Measurements from ENCODE around the gene SERPINA12. TPM values are rescaled to one million over a fixed set of nuclear protein-coding genes. Genes with fewer than 3 reads are reported as not detected.

Gene SERPINA12
- polyA plus RNA-seq, 1 donor from 2014 or later: not detected

DNA sequence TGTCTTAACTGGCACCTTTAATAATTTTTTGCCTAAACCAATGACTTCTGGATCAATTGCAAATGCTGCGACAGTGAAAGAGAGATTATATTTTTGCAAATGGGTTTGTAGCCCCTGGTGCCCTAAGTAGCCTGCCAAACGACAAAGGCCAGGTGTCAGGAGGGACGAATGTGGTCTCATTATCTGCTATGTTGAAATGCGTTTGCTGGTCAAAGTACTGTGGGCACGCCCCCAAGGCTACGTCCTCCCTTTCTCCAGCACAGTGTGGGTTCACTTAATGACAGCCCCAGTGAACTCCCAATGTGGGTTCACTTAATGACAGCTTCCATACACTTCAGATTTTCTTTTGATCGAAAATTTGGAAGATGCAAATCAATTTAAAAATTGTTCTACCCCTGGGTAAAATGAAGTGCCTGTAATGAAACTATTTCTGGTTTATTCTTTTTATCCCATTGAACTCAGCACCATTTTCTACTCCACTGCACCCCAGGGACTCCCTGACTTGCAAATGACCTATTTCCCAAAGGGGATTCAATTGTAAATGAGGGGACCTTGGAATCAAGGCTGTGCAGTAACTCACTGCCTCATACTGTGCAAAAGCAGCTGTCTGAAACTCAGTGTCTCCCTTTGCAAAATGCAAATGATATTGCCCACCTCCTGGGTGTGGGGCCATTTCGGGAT lies 58.0 kb downstream of the SERPINA12 start:
- H3K9ac ChIP-seq (ENCODE audit: low read length): no peak overlapping the region
- TF ChIP-seq POLR2AphosphoS5 (IDR thresholded peaks at IDR 0.05) (no peak), RAD21 (conservative IDR thresholded peaks at IDR 0.05) (no peak), TAF1 (IDR thresholded peaks at IDR 0.05; ENCODE audit: low read depth) (no peak), EP300 (conservative IDR thresholded peaks at IDR 0.05; ENCODE audit: poor library complexity, severe bottlenecking) (no peak), SMC3 (conservative IDR thresholded peaks at IDR 0.05; ENCODE audit: poor library complexity) (no peak), MXI1 (conservative IDR thresholded peaks at IDR 0.05; ENCODE audit: poor library complexity, severe bottlenecking) (no peak), EZH2 (IDR thresholded peaks at IDR 0.05; ENCODE audit: borderline replicate concordance, insufficient read depth, low read length, poor library complexity, severe bottlenecking) (no peak)
- TF ChIP-seq, protein P1, sequence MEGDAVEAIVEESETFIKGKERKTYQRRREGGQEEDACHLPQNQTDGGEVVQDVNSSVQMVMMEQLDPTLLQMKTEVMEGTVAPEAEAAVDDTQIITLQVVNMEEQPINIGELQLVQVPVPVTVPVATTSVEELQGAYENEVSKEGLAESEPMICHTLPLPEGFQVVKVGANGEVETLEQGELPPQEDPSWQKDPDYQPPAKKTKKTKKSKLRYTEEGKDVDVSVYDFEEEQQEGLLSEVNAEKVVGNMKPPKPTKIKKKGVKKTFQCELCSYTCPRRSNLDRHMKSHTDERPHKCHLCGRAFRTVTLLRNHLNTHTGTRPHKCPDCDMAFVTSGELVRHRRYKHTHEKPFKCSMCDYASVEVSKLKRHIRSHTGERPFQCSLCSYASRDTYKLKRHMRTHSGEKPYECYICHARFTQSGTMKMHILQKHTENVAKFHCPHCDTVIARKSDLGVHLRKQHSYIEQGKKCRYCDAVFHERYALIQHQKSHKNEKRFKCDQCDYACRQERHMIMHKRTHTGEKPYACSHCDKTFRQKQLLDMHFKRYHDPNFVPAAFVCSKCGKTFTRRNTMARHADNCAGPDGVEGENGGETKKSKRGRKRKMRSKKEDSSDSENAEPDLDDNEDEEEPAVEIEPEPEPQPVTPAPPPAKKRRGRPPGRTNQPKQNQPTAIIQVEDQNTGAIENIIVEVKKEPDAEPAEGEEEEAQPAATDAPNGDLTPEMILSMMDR (IDR thresholded peaks at IDR 0.05; ENCODE audit: poor library complexity, severe bottlenecking): no peak
- H4K20me1 ChIP-seq (ENCODE audit: insufficient read depth): no peaks in the 10 kb centered on the region
- no peak overlapping the region for H3K4me3 ChIP-seq (ENCODE audit: low read length)
- no peaks in the 10 kb centered on the region for H3K36me3 ChIP-seq (ENCODE audit: insufficient read depth, low read length)
- no peaks in the 10 kb centered on the region for H3F3A ChIP-seq (ENCODE audit: insufficient read depth, low read length, poor library complexity, severe bottlenecking)
- no peaks in the 10 kb centered on the region for H3K9me2 ChIP-seq (ENCODE audit: insufficient read depth, low read length)
- H3K4me2 ChIP-seq (ENCODE audit: low read length): no peak overlapping the region
- H3K27me3 ChIP-seq (ENCODE audit: insufficient read depth, low read depth, low read length): no peaks in the 10 kb centered on the region
- H3K9me3 ChIP-seq (ENCODE audit: low read length): no peaks in the 10 kb centered on the region
- H2AFZ ChIP-seq (ENCODE audit: low read depth, low read length): no peak overlapping the region
- H3K27ac ChIP-seq (ENCODE audit: low read length): no peak overlapping the region
- H3K79me2 ChIP-seq (replicated peaks; ENCODE audit: insufficient read depth, low read length): no peaks in the 10 kb centered on the region

DNA sequence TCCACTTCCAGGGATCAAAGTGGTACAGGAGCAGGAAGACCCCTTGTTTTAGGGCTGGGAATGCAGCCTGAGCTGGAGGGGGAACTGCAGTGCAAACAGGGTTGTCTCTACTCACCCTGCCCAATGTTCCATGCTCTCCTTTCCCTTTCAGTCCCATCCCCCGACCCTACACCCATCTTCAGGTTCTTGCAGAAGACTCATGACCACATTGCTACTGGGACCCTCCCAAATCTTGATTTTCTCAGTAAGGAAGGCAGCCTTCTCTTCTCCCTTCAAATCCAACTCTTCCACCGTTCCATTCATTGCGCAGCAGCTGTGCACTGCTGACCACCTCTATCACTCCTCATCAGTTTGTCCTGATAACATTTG lies 58.6 kb downstream of the SERPINA12 start:
- no peak for TF ChIP-seq MXI1 (conservative IDR thresholded peaks at IDR 0.05; ENCODE audit: poor library complexity, severe bottlenecking)
- no peak for TF ChIP-seq EZH2 (IDR thresholded peaks at IDR 0.05; ENCODE audit: borderline replicate concordance, insufficient read depth, low read length, poor library complexity, severe bottlenecking)
- TF ChIP-seq EP300 (conservative IDR thresholded peaks at IDR 0.05; ENCODE audit: poor library complexity, severe bottlenecking): no peak
- no peak for TF ChIP-seq TAF1 (IDR thresholded peaks at IDR 0.05; ENCODE audit: low read depth)
- TF ChIP-seq, protein P1 (IDR thresholded peaks at IDR 0.05; ENCODE audit: poor library complexity, severe bottlenecking): no peak
- TF ChIP-seq, protein P2, sequence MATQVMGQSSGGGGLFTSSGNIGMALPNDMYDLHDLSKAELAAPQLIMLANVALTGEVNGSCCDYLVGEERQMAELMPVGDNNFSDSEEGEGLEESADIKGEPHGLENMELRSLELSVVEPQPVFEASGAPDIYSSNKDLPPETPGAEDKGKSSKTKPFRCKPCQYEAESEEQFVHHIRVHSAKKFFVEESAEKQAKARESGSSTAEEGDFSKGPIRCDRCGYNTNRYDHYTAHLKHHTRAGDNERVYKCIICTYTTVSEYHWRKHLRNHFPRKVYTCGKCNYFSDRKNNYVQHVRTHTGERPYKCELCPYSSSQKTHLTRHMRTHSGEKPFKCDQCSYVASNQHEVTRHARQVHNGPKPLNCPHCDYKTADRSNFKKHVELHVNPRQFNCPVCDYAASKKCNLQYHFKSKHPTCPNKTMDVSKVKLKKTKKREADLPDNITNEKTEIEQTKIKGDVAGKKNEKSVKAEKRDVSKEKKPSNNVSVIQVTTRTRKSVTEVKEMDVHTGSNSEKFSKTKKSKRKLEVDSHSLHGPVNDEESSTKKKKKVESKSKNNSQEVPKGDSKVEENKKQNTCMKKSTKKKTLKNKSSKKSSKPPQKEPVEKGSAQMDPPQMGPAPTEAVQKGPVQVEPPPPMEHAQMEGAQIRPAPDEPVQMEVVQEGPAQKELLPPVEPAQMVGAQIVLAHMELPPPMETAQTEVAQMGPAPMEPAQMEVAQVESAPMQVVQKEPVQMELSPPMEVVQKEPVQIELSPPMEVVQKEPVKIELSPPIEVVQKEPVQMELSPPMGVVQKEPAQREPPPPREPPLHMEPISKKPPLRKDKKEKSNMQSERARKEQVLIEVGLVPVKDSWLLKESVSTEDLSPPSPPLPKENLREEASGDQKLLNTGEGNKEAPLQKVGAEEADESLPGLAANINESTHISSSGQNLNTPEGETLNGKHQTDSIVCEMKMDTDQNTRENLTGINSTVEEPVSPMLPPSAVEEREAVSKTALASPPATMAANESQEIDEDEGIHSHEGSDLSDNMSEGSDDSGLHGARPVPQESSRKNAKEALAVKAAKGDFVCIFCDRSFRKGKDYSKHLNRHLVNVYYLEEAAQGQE (IDR thresholded peaks at IDR 0.05; ENCODE audit: borderline replicate concordance): no peak
- no peak for TF ChIP-seq POLR2AphosphoS5 (IDR thresholded peaks at IDR 0.05)
- no peak for TF ChIP-seq SMC3 (conservative IDR thresholded peaks at IDR 0.05; ENCODE audit: poor library complexity)
- TF ChIP-seq RAD21 (conservative IDR thresholded peaks at IDR 0.05): no peak
- Histone ChIP-seq H3K9me2 (ENCODE audit: insufficient read depth, low read length) (no peaks in the 10 kb centered on the region), H3K4me2 (ENCODE audit: low read length) (no peak overlapping the region), H3K27ac (ENCODE audit: low read length) (no peak overlapping the region), H2AFZ (ENCODE audit: low read depth, low read length) (no peak overlapping the region), H3K79me2 (replicated peaks; ENCODE audit: insufficient read depth, low read length) (no peaks in the 10 kb centered on the region), H3K9me3 (ENCODE audit: low read length) (no peaks in the 10 kb centered on the region), H3K27me3 (ENCODE audit: insufficient read depth, low read depth, low read length) (no peaks in the 10 kb centered on the region), H3K4me3 (ENCODE audit: low read length) (no peak overlapping the region), H3F3A (ENCODE audit: insufficient read depth, low read length, poor library complexity, severe bottlenecking) (no peaks in the 10 kb centered on the region), H4K20me1 (ENCODE audit: insufficient read depth) (no peaks in the 10 kb centered on the region), H3K9ac (ENCODE audit: low read length) (no peak overlapping the region), H3K36me3 (ENCODE audit: insufficient read depth, low read length) (no peaks in the 10 kb centered on the region)

All from neural cell (in vitro differentiated cells).